Measurements from ENCODE around the gene TMEM269.

Gene TMEM269

GRCh38 chr1:42820813-42821212, 36.0 kb downstream of the TMEM269 start:
- H4K20me1 ChIP-seq (ENCODE audit: insufficient read depth, low read length), result no peaks in the 10 kb centered on the region
- no peak overlapping the region for H3K9ac ChIP-seq (ENCODE audit: low read length)
- no peaks in the 10 kb centered on the region for H3K9me3 ChIP-seq (ENCODE audit: low read length)
- H2AFZ ChIP-seq (ENCODE audit: low read length), result no peak overlapping the region
- H3K4me1 ChIP-seq (ENCODE audit: insufficient read depth, low read length, severe bottlenecking), result peaks cover 12% of the 10 kb centered on the region
- no peak overlapping the region for H3K4me2 ChIP-seq (ENCODE audit: low read length)
- TF ChIP-seq EZH2 (IDR thresholded peaks at IDR 0.05; ENCODE audit: borderline replicate concordance, low read length), result no peak
- no peak for TF ChIP-seq CTCF (IDR thresholded peaks at IDR 0.05; ENCODE audit: low read length)
- H3F3A ChIP-seq (ENCODE audit: insufficient read depth, low read length), result no peaks in the 10 kb centered on the region
- H3K27me3 ChIP-seq (ENCODE audit: insufficient read depth, low read length), result no peaks in the 10 kb centered on the region
- no peak overlapping the region for H3K4me3 ChIP-seq (ENCODE audit: low read depth, low read length, poor library complexity, severe bottlenecking)
- H3K27ac ChIP-seq (ENCODE audit: low read depth, low read length, poor library complexity, severe bottlenecking), result no peak overlapping the region
- H3K36me3 ChIP-seq (ENCODE audit: insufficient read depth, low read length), result no peaks in the 10 kb centered on the region
- no peaks in the 10 kb centered on the region for H3K9me2 ChIP-seq (ENCODE audit: low read depth, low read length)
- H3K79me2 ChIP-seq (ENCODE audit: insufficient read depth, low read length), result no peaks in the 10 kb centered on the region

- Histone ChIP-seq H3K79me2 (ENCODE audit: insufficient read depth, low read length) (no peaks in the 10 kb centered on the region), H3F3A (ENCODE audit: insufficient read depth, low read length) (no peaks in the 10 kb centered on the region), H3K27ac (ENCODE audit: low read depth, low read length, poor library complexity, severe bottlenecking) (no peak overlapping the region), H3K4me1 (ENCODE audit: insufficient read depth, low read length, severe bottlenecking) (peaks cover 4% of the 10 kb centered on the region), H3K4me2 (ENCODE audit: low read length) (no peak overlapping the region), H3K27me3 (ENCODE audit: insufficient read depth, low read length) (no peaks in the 10 kb centered on the region), H3K9ac (ENCODE audit: low read length) (no peak overlapping the region), H3K36me3 (ENCODE audit: insufficient read depth, low read length) (no peaks in the 10 kb centered on the region), H4K20me1 (ENCODE audit: insufficient read depth, low read length) (no peaks in the 10 kb centered on the region), H2AFZ (ENCODE audit: low read length) (no peak overlapping the region), H3K9me2 (ENCODE audit: low read depth, low read length) (no peaks in the 10 kb centered on the region), H3K4me3 (ENCODE audit: low read depth, low read length, poor library complexity, severe bottlenecking) (no peak overlapping the region), H3K9me3 (ENCODE audit: low read length) (no peaks in the 10 kb centered on the region)
- TF ChIP-seq CTCF (IDR thresholded peaks at IDR 0.05; ENCODE audit: low read length) (no peak), EZH2 (IDR thresholded peaks at IDR 0.05; ENCODE audit: borderline replicate concordance, low read length) (no peak)
Measured at GRCh38 chr1:42821690-42822089, 36.9 kb downstream of the TMEM269 start.

- Histone ChIP-seq H3K4me2 (ENCODE audit: low read length) (no peak overlapping the region), H3K27me3 (ENCODE audit: insufficient read depth, low read length) (no peaks in the 10 kb centered on the region), H3K4me1 (ENCODE audit: insufficient read depth, low read length, severe bottlenecking) (no peaks in the 10 kb centered on the region), H3K9ac (ENCODE audit: low read length) (no peak overlapping the region), H3F3A (ENCODE audit: insufficient read depth, low read length) (no peaks in the 10 kb centered on the region), H4K20me1 (ENCODE audit: insufficient read depth, low read length) (no peaks in the 10 kb centered on the region), H3K9me2 (ENCODE audit: low read depth, low read length) (no peaks in the 10 kb centered on the region), H3K36me3 (ENCODE audit: insufficient read depth, low read length) (no peaks in the 10 kb centered on the region), H3K27ac (ENCODE audit: low read depth, low read length, poor library complexity, severe bottlenecking) (no peak overlapping the region), H2AFZ (ENCODE audit: low read length) (no peak overlapping the region), H3K79me2 (ENCODE audit: insufficient read depth, low read length) (no peaks in the 10 kb centered on the region), H3K4me3 (ENCODE audit: low read depth, low read length, poor library complexity, severe bottlenecking) (no peak overlapping the region), H3K9me3 (ENCODE audit: low read length) (no peaks in the 10 kb centered on the region)
- TF ChIP-seq CTCF (IDR thresholded peaks at IDR 0.05; ENCODE audit: low read length) (no peak), EZH2 (IDR thresholded peaks at IDR 0.05; ENCODE audit: borderline replicate concordance, low read length) (no peak)
Measured at GRCh38 chr1:42822800-42823392, 38.1 kb downstream of the TMEM269 start.
